HG02938 (cell line): ENCODE data around the gene SLC37A1.
"Not testable (repeated sequence)": the region's sequence is repeated elsewhere in the genome, so short reads cannot be mapped to it uniquely, and the experiment has no call there.

ENCODE experiments used
- ATAC-seq: cut with Tn5 transposase; IDR thresholded peaks from one replicate; pipeline ENCODE4 v1.9.1; 2021; ENCODE audit warnings: mild to moderate bottlenecking, moderate library complexity; ENCODE audit not compliant: unreplicated experiment

Gene SLC37A1

GRCh38 chr21:42614396-42614795, 100.7 kb downstream of the SLC37A1 start:
- no peak for ATAC-seq

DNA sequence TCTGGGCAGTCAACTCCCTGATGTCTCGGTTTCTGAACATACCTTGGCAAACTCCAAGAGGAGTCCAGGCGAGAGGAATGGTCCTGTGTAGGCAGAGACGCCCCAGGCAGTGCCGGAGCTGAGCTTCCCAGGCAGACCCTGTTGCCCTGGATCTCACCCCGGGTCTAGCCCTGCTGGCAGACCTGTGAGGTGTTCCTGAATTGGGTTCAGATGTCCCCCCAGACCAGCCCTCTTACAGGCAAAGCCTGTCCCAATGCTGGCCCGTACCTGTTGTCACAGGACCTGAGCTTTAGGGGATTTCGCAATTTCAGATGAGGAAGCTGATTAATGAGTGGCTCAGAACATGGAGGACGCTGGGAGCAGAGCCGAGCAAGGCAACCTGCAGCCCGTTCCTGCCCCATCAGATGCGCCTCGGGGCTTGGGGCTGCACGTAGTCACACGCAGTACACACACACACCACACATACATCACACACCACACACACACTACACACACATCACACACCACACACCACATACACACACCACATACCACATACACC, 101.2 kb downstream of the SLC37A1 start:
- ATAC-seq: no peak

- not testable (repeated sequence) for ATAC-seq
These were observed 101.7 kb downstream of the SLC37A1 start for GRCh38 chr21:42615377-42615776.

GRCh38 chr21:42615924-42616323, 102.3 kb downstream of the SLC37A1 start:
- no peak for ATAC-seq

DNA sequence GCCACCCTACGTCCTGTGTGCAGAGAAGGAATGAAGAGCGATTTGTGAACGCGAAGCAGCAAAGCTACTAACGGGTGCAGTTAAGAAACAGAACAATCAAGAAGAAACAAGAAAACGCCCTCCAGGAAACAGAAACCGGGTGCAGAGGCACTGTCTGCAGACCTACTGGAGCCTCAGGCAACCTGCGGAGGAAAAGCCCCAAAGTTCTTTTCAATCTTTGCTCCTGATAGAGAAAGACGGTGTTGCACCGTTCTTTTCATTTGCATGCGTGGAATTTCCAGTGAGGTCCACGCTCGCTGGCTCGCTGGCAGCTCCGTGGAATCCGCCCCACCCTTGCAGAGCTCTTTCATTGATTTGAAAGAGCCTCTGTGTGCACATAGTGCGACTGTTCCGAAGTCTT, 102.8 kb downstream of the SLC37A1 start:
- no peak for ATAC-seq

DNA sequence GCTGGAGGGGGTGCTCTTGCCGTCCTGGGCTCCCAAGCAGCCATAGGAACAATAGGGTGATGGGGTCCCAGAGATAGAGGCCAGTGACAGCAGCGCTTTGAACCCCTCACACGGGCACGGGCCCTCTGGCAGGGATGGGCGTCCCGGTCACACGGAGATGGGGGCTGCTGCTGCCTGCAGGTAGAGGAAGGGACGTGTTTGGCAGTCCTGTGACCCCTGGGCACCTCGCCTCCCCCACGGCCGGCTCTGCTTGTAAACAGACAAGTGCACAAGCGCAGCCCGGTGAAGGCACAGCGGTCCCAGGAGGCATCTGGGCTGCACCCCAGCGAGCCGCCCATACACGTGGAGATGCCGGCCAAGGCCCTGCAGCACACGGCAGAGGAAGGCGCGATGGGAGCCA, 103.3 kb downstream of the SLC37A1 start:
- ATAC-seq: no peak

DNA sequence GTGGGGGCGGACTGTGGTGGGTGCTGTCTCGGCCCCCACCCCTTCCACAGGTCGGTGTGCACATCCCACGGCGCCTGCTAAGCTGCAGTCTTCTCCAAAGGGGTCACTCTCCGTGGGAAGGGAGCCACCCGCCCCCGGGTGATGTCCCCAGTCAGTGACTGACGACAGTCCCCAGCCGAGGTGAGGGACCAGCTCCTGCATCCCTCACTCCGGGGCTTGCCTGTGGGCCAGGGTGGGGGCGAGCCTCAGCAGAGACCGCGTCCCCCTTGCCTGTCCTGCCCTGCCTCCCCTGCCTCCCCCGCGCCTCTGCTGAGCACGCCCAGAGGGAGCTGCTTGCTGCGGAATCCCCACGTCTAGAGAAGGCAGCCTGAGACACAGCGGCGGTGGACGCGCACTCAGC, 103.8 kb downstream of the SLC37A1 start:
- ATAC-seq: no peak

DNA sequence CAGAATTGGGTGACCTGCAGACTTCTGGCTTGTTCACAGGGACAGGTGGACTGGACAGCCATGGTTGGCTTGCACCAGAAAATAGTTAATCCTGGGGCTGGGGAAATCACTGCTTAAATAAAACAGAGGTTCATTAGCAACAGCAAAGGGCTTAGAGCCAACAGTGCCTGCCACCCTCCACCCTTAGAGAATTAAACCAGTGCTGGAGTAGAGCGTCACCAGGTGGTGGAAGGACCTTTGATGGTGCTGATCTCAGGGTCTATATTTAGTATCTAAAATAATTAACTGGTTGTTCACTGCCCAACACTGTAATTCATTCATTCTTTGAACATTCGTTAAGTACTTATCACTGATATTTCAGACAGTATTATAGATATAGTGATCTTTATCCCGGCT, 105.1 kb downstream of the SLC37A1 start:
- no peak for ATAC-seq

GRCh38 chr21:42619166-42619565, 105.5 kb downstream of the SLC37A1 start:
- ATAC-seq: no peak

- no peak for ATAC-seq
These were observed 106.2 kb downstream of the SLC37A1 start for GRCh38 chr21:42619841-42620240.

- ATAC-seq: no peak
These were observed 107.6 kb downstream of the SLC37A1 start for GRCh38 chr21:42621166-42621818.

DNA sequence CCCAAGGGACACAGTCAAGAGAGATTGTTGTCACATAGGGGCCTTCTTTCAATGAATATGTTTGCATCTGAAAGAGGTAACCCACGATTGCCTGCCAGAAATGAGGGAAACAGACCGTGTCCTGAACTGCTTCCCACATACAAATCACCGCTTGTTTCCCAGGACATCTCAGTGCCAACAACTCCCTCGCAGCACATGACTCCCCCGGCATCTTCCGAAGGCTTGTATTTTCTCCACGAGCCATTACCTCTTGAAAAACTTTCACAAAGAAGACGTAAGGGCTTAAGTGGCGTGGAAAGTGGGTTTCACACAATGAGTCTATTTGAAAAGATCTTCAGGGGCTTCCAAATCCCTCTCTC, 108.1 kb downstream of the SLC37A1 start:
- no peak for ATAC-seq

DNA sequence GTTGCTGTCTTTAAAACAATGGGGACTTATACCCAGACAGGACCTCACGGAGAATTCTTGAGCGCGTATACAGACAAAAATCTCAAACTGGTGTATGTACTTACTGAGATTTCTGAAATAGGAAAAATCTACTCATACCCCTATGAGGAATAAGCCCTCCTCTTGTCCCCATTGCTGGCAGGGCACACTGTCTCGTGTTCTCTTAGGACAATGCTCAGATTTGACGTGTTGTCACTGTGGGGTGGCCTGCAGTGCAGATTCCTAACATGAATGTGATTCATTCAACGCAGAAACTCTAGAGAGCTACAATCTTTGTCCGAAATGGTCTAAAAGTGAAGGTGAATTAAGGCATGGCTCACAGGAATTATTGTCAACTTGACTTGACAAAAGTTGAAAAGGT, 108.6 kb downstream of the SLC37A1 start:
- ATAC-seq: no peak

DNA sequence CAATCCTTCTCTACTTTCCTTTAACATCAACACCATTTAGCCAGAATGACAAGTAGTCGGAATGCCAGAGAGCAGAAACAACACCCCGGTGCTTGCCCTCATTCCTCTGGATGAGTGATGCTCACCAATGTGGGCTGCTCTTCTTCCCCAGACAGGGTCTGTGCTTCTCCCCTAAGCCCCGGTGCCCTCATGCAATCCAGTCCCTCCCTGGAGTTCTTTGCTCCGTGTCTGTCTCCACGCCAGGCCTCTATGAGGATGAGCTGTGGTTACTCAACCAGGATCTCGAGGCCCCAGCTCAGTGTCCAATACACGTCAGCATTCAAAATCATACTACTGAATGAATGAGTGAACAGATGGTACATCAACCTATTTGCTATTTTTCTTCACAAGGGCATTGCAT, 110.0 kb downstream of the SLC37A1 start:
- no peak for ATAC-seq

DNA sequence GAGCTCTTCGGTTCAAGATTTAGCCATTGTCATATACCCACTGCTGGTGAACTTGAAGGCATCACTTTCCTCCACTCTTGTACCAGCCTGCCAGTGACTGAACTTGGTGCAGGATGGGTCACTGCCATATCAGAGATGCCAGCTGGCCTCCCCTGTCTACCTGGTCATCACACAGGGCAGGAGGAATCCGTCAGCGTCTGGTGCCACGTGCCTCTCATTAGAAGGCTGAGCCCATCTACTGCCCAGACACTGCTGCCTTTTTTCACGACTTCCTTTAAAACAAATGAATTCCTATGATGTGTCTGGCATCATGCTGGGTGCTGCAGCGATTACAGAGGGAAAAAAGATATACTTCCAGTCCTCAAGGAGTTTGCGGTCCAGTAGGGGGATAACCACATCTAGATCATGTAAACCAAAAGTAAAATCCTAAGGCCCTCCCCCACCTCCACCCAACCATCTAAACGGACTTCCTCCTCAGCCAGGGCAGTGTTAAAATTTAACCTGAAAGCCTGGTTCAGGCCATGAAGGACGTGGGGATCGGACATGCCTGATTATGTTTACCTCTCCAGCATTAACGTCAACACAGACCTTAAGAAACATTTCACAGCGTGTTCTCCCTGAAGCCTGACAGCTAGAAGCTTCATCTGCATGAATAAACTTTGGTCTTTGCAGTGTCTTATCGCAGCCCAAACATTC, 110.6 kb downstream of the SLC37A1 start:
- ATAC-seq: no peak

DNA sequence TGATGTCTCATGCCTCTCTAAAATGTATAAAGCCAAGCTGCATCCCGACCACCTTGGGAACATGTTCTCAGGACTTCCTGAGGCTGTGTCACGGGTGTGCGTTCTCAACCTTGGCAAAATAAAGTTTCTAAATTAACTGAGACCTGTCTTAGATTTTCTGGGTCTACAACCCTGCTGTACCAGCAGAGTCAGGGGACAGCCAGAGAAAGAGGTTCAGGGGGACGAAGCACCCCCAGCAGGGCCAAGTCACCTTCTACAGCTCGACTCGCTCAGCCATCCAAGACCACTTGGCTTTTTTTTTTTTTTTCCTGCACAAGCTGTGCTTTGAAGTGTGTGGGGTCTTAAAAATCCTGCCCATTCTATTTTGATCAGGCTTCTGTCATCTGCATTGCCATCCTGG, 111.3 kb downstream of the SLC37A1 start:
- ATAC-seq: no peak

DNA sequence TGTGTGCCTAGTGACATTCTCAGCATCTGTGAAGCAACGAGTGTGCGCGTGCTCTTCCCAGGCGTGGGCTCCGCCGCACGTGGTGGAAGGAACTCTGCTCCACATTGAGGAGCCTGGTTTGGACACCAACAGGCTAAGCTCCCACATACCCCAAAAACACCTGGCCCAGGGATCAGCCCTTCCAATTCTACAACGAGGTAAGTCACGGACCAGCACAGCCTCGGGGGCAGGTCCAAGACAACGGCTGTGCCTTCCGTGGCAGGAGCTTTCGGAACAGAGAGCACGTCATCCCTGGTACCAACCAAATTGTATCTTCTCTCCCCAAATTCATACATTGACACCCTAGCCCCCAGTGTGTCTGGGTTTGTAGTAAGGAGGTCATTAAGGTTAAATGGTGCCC, 112.5 kb downstream of the SLC37A1 start:
- no peak for ATAC-seq

GRCh38 chr21:42627527-42628289, 114.1 kb downstream of the SLC37A1 start:
- no peak for ATAC-seq

- not testable (repeated sequence) for ATAC-seq
These were observed 114.9 kb downstream of the SLC37A1 start for GRCh38 chr21:42628466-42629061.

DNA sequence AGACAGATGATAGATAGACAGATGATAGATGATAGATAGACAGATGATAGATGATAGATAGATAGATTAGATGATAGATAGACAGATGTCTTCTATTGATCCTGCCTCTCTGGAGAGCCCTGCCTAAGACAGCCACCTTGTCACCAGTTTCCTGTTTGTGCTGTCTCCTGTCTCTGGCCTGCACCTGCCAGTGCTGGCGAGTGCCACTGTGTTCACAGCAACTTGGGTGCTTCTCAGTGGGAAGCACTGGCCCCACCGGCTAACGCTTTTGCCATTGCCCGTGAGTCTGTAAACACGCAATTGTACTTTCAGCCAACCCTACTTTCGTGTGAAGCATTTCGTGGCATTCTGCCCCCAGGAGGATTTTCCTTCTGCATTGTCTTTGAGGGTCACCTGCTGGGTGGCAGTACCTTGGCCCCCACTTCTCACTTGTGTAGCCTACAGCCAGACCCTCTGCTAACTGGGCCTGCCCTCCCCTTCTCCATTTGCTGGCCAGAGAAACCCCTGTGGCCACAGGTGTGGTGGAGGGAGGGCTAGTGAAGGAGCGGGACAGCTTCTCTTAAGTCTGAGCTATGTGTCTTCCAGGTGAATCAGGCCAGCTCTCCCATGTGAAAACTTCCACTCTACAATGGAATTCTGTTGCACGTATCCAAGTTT, 116.4 kb downstream of the SLC37A1 start:
- ATAC-seq: no peak

DNA sequence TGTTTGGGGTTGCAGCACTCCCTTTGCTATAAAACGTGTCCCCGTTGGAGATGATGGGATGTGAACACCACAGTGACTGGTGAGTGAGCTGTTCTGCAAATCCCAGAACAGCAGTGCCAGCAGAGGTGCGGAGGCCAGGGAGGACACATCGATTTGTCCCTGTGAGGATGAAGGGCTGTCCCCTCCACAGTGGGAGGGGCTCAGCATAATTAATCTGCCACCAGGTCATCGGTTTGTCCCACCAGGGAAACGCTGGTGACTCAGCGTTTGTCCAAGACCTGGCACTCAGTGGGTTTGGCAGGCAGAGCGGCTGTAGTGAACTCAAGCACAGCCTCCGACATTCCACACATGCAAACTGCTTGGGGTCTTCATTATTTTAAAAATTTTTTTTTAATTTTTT, 117.0 kb downstream of the SLC37A1 start:
- ATAC-seq: no peak
